Activated CD4-positive, alpha-beta T cell treated with anti-CD3 and anti-CD28 coated beads for 36 hours (primary cell): ENCODE results near the gene MOK. TPM values are rescaled to one million over a fixed set of nuclear protein-coding genes. Genes with fewer than 3 reads are reported as not detected.

Experiments used
- ATAC-seq: fragments of 200-7000 bp; cut with Tn5 transposase; one replicate; pipeline ENCODE4 v1.10.0; 2021; ENCODE audit warnings: mild to moderate bottlenecking, moderate library complexity
- CTCF ChIA-PET: fragments of 350-600 bp; sonication (Branson Sonifier 250); formaldehyde crosslinking; loops from one replicate; lab custom pipeline; 2021; ENCODE audit warnings: antibody characterized with exemption; lab: Charles Lee
- POLR2A ChIA-PET: fragments of 350-600 bp; sonication (Branson Sonifier 250); formaldehyde crosslinking; loops from one replicate; lab custom pipeline; 2021; ENCODE audit warnings: antibody characterized with exemption, inconsistent platforms; lab: Charles Lee
- DNase-seq: peaks from one replicate; pipeline ENCODE4 v3.0.0-alpha.2; 2020
- H3K27ac Mint-ChIP-seq: one replicate; pipeline ENCODE4 v1.8.0; 2021; ENCODE audit warnings: mixed read lengths
- H3K27me3 Mint-ChIP-seq: one replicate; pipeline ENCODE4 v1.8.0; 2021; ENCODE audit warnings: mixed read lengths
- H3K36me3 Mint-ChIP-seq: one replicate; pipeline ENCODE4 v1.8.0; 2021; ENCODE audit warnings: low read depth, mixed read lengths
- H3K4me1 Mint-ChIP-seq: one replicate; pipeline ENCODE4 v1.8.0; 2021; ENCODE audit warnings: mixed read lengths
- H3K4me3 Mint-ChIP-seq: one replicate; pipeline ENCODE4 v1.8.0; 2021; ENCODE audit warnings: mild to moderate bottlenecking, moderate library complexity, mixed read lengths
- H3K9me3 Mint-ChIP-seq: one replicate; pipeline ENCODE4 v1.8.0; 2021; ENCODE audit warnings: low read depth, mixed read lengths
- intact Hi-C, 2 experiments: fragments of 100-400 bp; cut with DNase I in 1 of 2; cut with micrococcal nuclease in 1 of 2; formaldehyde crosslinking; loops; one replicate each; pipeline versions ENCODE4 v1.14.2 to v1.15.1; 2022 to 2024; cut with DNase I, micrococcal nuclease
- total RNA-seq, 2 experiments: library from RNA; stranded (reverse); gene quantifications; one replicate each; pipeline ENCODE4 v1.2.3, GENCODE V29; 2021

Gene MOK
- total RNA-seq, 2 experiments from 2014 or later: 6.5 to 6.6 TPM

- H3K27me3 Mint-ChIP-seq: no peaks in the 10 kb centered on the region
- H3K4me3 Mint-ChIP-seq: no peak overlapping the region
- H3K27ac Mint-ChIP-seq: no peak overlapping the region
- CTCF ChIA-PET: interaction anchor here (0.7 kb wide), 1 partner anchor 375 kb away, joined by 3 read pairs; no protein-coding TSS in a partner anchor
- POLR2A ChIA-PET: no interaction called here
- peak; percentile 86 for ATAC-seq
- peaks cover 17% of the 10 kb centered on the region for H3K4me1 Mint-ChIP-seq
- no peaks in the 10 kb centered on the region for H3K36me3 Mint-ChIP-seq
- intact Hi-C loops: no loop called here
- H3K9me3 Mint-ChIP-seq: no peaks in the 10 kb centered on the region
- peak; percentile 51 for DNase-seq
Observed at GRCh38 chr14:102220031-102220430, 84.9 kb downstream of the MOK start.

GRCh38 chr14:102219316-102219715 lies 85.6 kb downstream of the MOK start:
- Mint-ChIP-seq H3K4me1 (peaks cover 17% of the 10 kb centered on the region), H3K4me3 (no peak overlapping the region), H3K27ac (no peak overlapping the region), H3K36me3 (no peaks in the 10 kb centered on the region), H3K27me3 (no peaks in the 10 kb centered on the region), H3K9me3 (no peaks in the 10 kb centered on the region)
- ChIA-PET CTCF (no interaction called here), POLR2A (no interaction called here)
- DNase-seq: no peak
- intact Hi-C loops: no loop called here
- no peak for ATAC-seq

GRCh38 chr14:102218688-102219087 lies 86.3 kb downstream of the MOK start:
- H3K27ac Mint-ChIP-seq: no peak overlapping the region
- ATAC-seq: no peak
- no peaks in the 10 kb centered on the region for H3K27me3 Mint-ChIP-seq
- POLR2A ChIA-PET: interaction anchor here (0.7 kb wide), 1 partner anchor 86 kb away, joined by 3 read pairs; the partner anchor contains the start of gene MOK
- intact Hi-C loops: no loop called here
- H3K36me3 Mint-ChIP-seq: no peaks in the 10 kb centered on the region
- H3K4me1 Mint-ChIP-seq: peaks cover 17% of the 10 kb centered on the region
- H3K9me3 Mint-ChIP-seq: no peaks in the 10 kb centered on the region
- no peak overlapping the region for H3K4me3 Mint-ChIP-seq
- no peak for DNase-seq
- CTCF ChIA-PET: no interaction called here

- H3K9me3 Mint-ChIP-seq: no peaks in the 10 kb centered on the region
- no peaks in the 10 kb centered on the region for H3K27me3 Mint-ChIP-seq
- no peaks in the 10 kb centered on the region for H3K36me3 Mint-ChIP-seq
- no peak overlapping the region for H3K27ac Mint-ChIP-seq
- ChIA-PET CTCF (interaction anchor here (1.0 kb wide), 1 partner anchor 96 kb away, joined by 3 read pairs; no protein-coding TSS in a partner anchor), POLR2A (no interaction called here)
- peaks cover 17% of the 10 kb centered on the region for H3K4me1 Mint-ChIP-seq
- DNase-seq (no peak), ATAC-seq (no peak)
- no peak overlapping the region for H3K4me3 Mint-ChIP-seq
- intact Hi-C loops: no loop called here
Observed at GRCh38 chr14:102217987-102218421, 87.0 kb downstream of the MOK start.

- Mint-ChIP-seq H3K36me3 (no peaks in the 10 kb centered on the region), H3K4me3 (no peak overlapping the region), H3K27ac (no peak overlapping the region), H3K4me1 (peaks cover 17% of the 10 kb centered on the region), H3K27me3 (no peaks in the 10 kb centered on the region), H3K9me3 (no peaks in the 10 kb centered on the region)
- ATAC-seq (no peak), DNase-seq (no peak)
- intact Hi-C loops: no loop called here
- POLR2A ChIA-PET: no interaction called here
- CTCF ChIA-PET: interaction anchor here (1.0 kb wide), 1 partner anchor 97 kb away, joined by 3 read pairs; no protein-coding TSS in a partner anchor
Observed at GRCh38 chr14:102217399-102217798, 87.6 kb downstream of the MOK start.

GRCh38 chr14:102215576-102216250 lies 89.3 kb downstream of the MOK start:
- POLR2A ChIA-PET: no interaction called here
- peaks cover 11% of the 10 kb centered on the region for H3K4me1 Mint-ChIP-seq
- no peaks in the 10 kb centered on the region for H3K36me3 Mint-ChIP-seq
- H3K27ac Mint-ChIP-seq: no peak overlapping the region
- no peak for ATAC-seq
- CTCF ChIA-PET: interaction anchor here (0.7 to 1.4 kb wide), 4 partner anchors 8 to 231 kb away, joined by 3 read pairs; no protein-coding TSS in a partner anchor
- no peak overlapping the region for H3K4me3 Mint-ChIP-seq
- intact Hi-C loops: no loop called here
- H3K9me3 Mint-ChIP-seq: no peaks in the 10 kb centered on the region
- DNase-seq: no peak
- H3K27me3 Mint-ChIP-seq: no peaks in the 10 kb centered on the region

GRCh38 chr14:102215071-102215470 lies 89.9 kb downstream of the MOK start:
- no peak for ATAC-seq

GRCh38 chr14:102213984-102214658 lies 90.8 kb downstream of the MOK start:
- H3K36me3 Mint-ChIP-seq: peaks cover 3% of the 10 kb centered on the region
- intact Hi-C loops: no loop called here
- DNase-seq (no peak), ATAC-seq (no peak)
- no peaks in the 10 kb centered on the region for H3K9me3 Mint-ChIP-seq
- H3K27me3 Mint-ChIP-seq: no peaks in the 10 kb centered on the region
- H3K4me1 Mint-ChIP-seq: peaks cover 2% of the 10 kb centered on the region
- ChIA-PET POLR2A (interaction anchor here (0.6 kb wide), 1 partner anchor 55 kb away, joined by 3 read pairs; no protein-coding TSS in a partner anchor), CTCF (interaction anchor here (1.4 kb wide), 1 partner anchor 10 kb away, joined by 3 read pairs; no protein-coding TSS in a partner anchor)
- no peak overlapping the region for H3K27ac Mint-ChIP-seq
- no peak overlapping the region for H3K4me3 Mint-ChIP-seq

More at GRCh38 chr14:102215071-102215470, 89.9 kb downstream of the MOK start:
- intact Hi-C loops: no loop called here
- ChIA-PET POLR2A (no interaction called here), CTCF (interaction anchor here (0.8 to 1.4 kb wide), 3 partner anchors 9 to 88 kb away, joined by 3 read pairs; no protein-coding TSS in a partner anchor)
- Mint-ChIP-seq H3K27ac (no peak overlapping the region), H3K36me3 (no peaks in the 10 kb centered on the region), H3K9me3 (no peaks in the 10 kb centered on the region), H3K4me1 (peaks cover 9% of the 10 kb centered on the region), H3K27me3 (no peaks in the 10 kb centered on the region), H3K4me3 (no peak overlapping the region)
- no peak for DNase-seq

GRCh38 chr14:102213470-102213869 lies 91.5 kb downstream of the MOK start:
- Mint-ChIP-seq H3K27me3 (no peaks in the 10 kb centered on the region), H3K4me1 (peaks cover 2% of the 10 kb centered on the region), H3K9me3 (no peaks in the 10 kb centered on the region), H3K36me3 (peaks cover 4% of the 10 kb centered on the region), H3K27ac (no peak overlapping the region), H3K4me3 (no peak overlapping the region)
- CTCF ChIA-PET: no interaction called here
- DNase-seq (no peak), ATAC-seq (no peak)
- intact Hi-C loops: no loop called here
- POLR2A ChIA-PET: interaction anchor here (0.5 to 0.6 kb wide), 2 partner anchors 55 to 263 kb away, joined by 3 to 5 read pairs; no protein-coding TSS in a partner anchor

- ChIA-PET CTCF (no interaction called here), POLR2A (no interaction called here)
- peaks cover 2% of the 10 kb centered on the region for H3K4me1 Mint-ChIP-seq
Observed at GRCh38 chr14:102212845-102213244, 92.1 kb downstream of the MOK start.

GRCh38 chr14:102212356-102212755 lies 92.6 kb downstream of the MOK start:
- ATAC-seq (no peak), DNase-seq (no peak)
- Mint-ChIP-seq H3K4me1 (peaks cover 2% of the 10 kb centered on the region), H3K9me3 (no peaks in the 10 kb centered on the region), H3K36me3 (peaks cover 7% of the 10 kb centered on the region), H3K27ac (no peak overlapping the region), H3K4me3 (no peak overlapping the region), H3K27me3 (no peaks in the 10 kb centered on the region)
- ChIA-PET CTCF (no interaction called here), POLR2A (no interaction called here)
- intact Hi-C loops: no loop called here

More at GRCh38 chr14:102212845-102213244, 92.1 kb downstream of the MOK start:
- Mint-ChIP-seq H3K27me3 (no peaks in the 10 kb centered on the region), H3K36me3 (peaks cover 4% of the 10 kb centered on the region), H3K27ac (no peak overlapping the region), H3K9me3 (no peaks in the 10 kb centered on the region), H3K4me3 (no peak overlapping the region)
- intact Hi-C loops: no loop called here
- ATAC-seq (no peak), DNase-seq (no peak)
